ENCODE results near the gene ZFYVE9.
"Not testable (repeated sequence)": the region's sequence is repeated elsewhere in the genome, so short reads cannot be mapped to it uniquely, and the experiment has no call there.

Gene ZFYVE9

GRCh38 chr1:52152572-52152971 lies 10.7 kb downstream of the ZFYVE9 start:
- DNase-seq: no peak

- DNase-seq: no peak
These were observed 11.1 kb downstream of the ZFYVE9 start for GRCh38 chr1:52153010-52153409.

- no peak for DNase-seq
These were observed 12.0 kb downstream of the ZFYVE9 start for GRCh38 chr1:52153898-52154297.

- no peak for DNase-seq
These were observed 14.6 kb downstream of the ZFYVE9 start for GRCh38 chr1:52156460-52156859.

GRCh38 chr1:52157582-52157981 lies 15.7 kb downstream of the ZFYVE9 start:
- DNase-seq: no peak

- no peak for DNase-seq
These were observed 16.3 kb downstream of the ZFYVE9 start for GRCh38 chr1:52158218-52158617.

- no peak for DNase-seq
These were observed 17.3 kb downstream of the ZFYVE9 start for GRCh38 chr1:52159033-52159789.

- DNase-seq: no peak
These were observed 21.1 kb downstream of the ZFYVE9 start for GRCh38 chr1:52162947-52163346.

- no peak for DNase-seq
These were observed 22.7 kb downstream of the ZFYVE9 start for GRCh38 chr1:52164604-52165003.

- no peak for DNase-seq
These were observed 25.3 kb downstream of the ZFYVE9 start for GRCh38 chr1:52166996-52167753.

GRCh38 chr1:52168373-52169080 lies 26.6 kb downstream of the ZFYVE9 start:
- no peak for DNase-seq

GRCh38 chr1:52171149-52171548 lies 29.3 kb downstream of the ZFYVE9 start:
- DNase-seq: not testable (repeated sequence)

GRCh38 chr1:52179073-52179472 lies 37.2 kb downstream of the ZFYVE9 start:
- DNase-seq: no peak

GRCh38 chr1:52180176-52180575 lies 38.3 kb downstream of the ZFYVE9 start:
- DNase-seq: no peak

- DNase-seq: not testable (repeated sequence)
These were observed 39.9 kb downstream of the ZFYVE9 start for GRCh38 chr1:52181759-52182158.

GRCh38 chr1:52182328-52182727 lies 40.4 kb downstream of the ZFYVE9 start:
- DNase-seq: not testable (repeated sequence)

- no peak for DNase-seq
These were observed 41.0 kb downstream of the ZFYVE9 start for GRCh38 chr1:52182874-52183400.

GRCh38 chr1:52186449-52186848 lies 44.6 kb downstream of the ZFYVE9 start:
- no peak for DNase-seq

GRCh38 chr1:52189898-52190480 lies 48.1 kb downstream of the ZFYVE9 start:
- no peak for DNase-seq

GRCh38 chr1:52190500-52191252 lies 48.8 kb downstream of the ZFYVE9 start:
- DNase-seq: no peak

GRCh38 chr1:52191395-52191965 lies 49.6 kb downstream of the ZFYVE9 start:
- no peak for DNase-seq

- DNase-seq: no peak
These were observed 50.1 kb downstream of the ZFYVE9 start for GRCh38 chr1:52192024-52192423.

All from effector CD8-positive, alpha-beta T cell (primary cell).